Measurements from ENCODE around the gene ANAPC7. TPM values are rescaled to one million over a fixed set of nuclear protein-coding genes. Genes with fewer than 3 reads are reported as not detected.

ANAPC7 gene
- total and polyA plus RNA-seq, 9 of the 15 experiments (the other 6 are each of a cell fraction or from before 2014, with no cell fraction given), result 46.7 to 158 (median 109) TPM

GRCh38 chr12:110449799-110450497 lies 46.4 kb upstream of the ANAPC7 start, which contains the start of gene ARPC3 (continued):
- TF ChIP-seq PHTF2 (CRISPR knock-in tag; IDR thresholded peaks at IDR 0.05) (no peak), TAF9B (IDR thresholded peaks at IDR 0.05; ENCODE audit: partially characterized antibody) (peak; percentile 79), TBL1XR1 (IDR thresholded peaks at IDR 0.05; ENCODE audit: low read length in 2 of 2) (peak in 1 of 2 experiments; percentile 61; a peak in 1 of 4 replicates), DNMT1 (IDR thresholded peaks at IDR 0.05) (0 out of 2 replicates have a peak, but pooled peaks have one; percentile 71), NR1H2 (CRISPR knock-in tag; IDR thresholded peaks at IDR 0.05) (0 out of 2 replicates have a peak, but pooled peaks have one; percentile 41), ELF1 (tag; IDR thresholded peaks at IDR 0.05) (peak; percentile 99), SIN3A (IDR thresholded peaks at IDR 0.05; ENCODE audit: borderline replicate concordance in 2 of 2, control insufficient read depth in 1 of 2, low read depth in 2 of 2, low read length in 2 of 2) (peak; percentile 80 to 85; a peak in 2 of 4 replicates), HNRNPK (IDR thresholded peaks at IDR 0.05; ENCODE audit: low read depth, low read length, poor library complexity, severe bottlenecking) (no peak), BHLHE40 (IDR thresholded peaks at IDR 0.05; ENCODE audit: low read length) (no peak), ZNF431 (CRISPR knock-in tag; IDR thresholded peaks at IDR 0.05) (0 out of 2 replicates have a peak, but pooled peaks have one; percentile 23)
- TF ChIP-seq, protein P1, sequence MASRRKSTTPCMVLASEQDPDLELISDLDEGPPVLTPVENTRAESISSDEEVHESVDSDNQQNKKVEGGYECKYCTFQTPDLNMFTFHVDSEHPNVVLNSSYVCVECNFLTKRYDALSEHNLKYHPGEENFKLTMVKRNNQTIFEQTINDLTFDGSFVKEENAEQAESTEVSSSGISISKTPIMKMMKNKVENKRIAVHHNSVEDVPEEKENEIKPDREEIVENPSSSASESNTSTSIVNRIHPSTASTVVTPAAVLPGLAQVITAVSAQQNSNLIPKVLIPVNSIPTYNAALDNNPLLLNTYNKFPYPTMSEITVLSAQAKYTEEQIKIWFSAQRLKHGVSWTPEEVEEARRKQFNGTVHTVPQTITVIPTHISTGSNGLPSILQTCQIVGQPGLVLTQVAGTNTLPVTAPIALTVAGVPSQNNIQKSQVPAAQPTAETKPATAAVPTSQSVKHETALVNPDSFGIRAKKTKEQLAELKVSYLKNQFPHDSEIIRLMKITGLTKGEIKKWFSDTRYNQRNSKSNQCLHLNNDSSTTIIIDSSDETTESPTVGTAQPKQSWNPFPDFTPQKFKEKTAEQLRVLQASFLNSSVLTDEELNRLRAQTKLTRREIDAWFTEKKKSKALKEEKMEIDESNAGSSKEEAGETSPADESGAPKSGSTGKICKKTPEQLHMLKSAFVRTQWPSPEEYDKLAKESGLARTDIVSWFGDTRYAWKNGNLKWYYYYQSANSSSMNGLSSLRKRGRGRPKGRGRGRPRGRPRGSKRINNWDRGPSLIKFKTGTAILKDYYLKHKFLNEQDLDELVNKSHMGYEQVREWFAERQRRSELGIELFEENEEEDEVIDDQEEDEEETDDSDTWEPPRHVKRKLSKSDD (conservative IDR thresholded peaks at IDR 0.05; ENCODE audit: low read length), result 0 out of 2 replicates have a peak, but pooled peaks have one; percentile 53
- TF ChIP-seq, protein P2, sequence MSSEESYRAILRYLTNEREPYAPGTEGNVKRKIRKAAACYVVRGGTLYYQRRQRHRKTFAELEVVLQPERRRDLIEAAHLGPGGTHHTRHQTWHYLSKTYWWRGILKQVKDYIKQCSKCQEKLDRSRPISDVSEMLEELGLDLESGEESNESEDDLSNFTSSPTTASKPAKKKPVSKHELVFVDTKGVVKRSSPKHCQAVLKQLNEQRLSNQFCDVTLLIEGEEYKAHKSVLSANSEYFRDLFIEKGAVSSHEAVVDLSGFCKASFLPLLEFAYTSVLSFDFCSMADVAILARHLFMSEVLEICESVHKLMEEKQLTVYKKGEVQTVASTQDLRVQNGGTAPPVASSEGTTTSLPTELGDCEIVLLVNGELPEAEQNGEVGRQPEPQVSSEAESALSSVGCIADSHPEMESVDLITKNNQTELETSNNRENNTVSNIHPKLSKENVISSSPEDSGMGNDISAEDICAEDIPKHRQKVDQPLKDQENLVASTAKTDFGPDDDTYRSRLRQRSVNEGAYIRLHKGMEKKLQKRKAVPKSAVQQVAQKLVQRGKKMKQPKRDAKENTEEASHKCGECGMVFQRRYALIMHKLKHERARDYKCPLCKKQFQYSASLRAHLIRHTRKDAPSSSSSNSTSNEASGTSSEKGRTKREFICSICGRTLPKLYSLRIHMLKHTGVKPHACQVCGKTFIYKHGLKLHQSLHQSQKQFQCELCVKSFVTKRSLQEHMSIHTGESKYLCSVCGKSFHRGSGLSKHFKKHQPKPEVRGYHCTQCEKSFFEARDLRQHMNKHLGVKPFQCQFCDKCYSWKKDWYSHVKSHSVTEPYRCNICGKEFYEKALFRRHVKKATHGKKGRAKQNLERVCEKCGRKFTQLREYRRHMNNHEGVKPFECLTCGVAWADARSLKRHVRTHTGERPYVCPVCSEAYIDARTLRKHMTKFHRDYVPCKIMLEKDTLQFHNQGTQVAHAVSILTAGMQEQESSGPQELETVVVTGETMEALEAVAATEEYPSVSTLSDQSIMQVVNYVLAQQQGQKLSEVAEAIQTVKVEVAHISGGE (CRISPR knock-in tag; IDR thresholded peaks at IDR 0.05), result peak in 2 of 3 experiments; percentile 62 to 91; a peak in 3 of 6 replicates
- TF ChIP-seq, protein P3, sequence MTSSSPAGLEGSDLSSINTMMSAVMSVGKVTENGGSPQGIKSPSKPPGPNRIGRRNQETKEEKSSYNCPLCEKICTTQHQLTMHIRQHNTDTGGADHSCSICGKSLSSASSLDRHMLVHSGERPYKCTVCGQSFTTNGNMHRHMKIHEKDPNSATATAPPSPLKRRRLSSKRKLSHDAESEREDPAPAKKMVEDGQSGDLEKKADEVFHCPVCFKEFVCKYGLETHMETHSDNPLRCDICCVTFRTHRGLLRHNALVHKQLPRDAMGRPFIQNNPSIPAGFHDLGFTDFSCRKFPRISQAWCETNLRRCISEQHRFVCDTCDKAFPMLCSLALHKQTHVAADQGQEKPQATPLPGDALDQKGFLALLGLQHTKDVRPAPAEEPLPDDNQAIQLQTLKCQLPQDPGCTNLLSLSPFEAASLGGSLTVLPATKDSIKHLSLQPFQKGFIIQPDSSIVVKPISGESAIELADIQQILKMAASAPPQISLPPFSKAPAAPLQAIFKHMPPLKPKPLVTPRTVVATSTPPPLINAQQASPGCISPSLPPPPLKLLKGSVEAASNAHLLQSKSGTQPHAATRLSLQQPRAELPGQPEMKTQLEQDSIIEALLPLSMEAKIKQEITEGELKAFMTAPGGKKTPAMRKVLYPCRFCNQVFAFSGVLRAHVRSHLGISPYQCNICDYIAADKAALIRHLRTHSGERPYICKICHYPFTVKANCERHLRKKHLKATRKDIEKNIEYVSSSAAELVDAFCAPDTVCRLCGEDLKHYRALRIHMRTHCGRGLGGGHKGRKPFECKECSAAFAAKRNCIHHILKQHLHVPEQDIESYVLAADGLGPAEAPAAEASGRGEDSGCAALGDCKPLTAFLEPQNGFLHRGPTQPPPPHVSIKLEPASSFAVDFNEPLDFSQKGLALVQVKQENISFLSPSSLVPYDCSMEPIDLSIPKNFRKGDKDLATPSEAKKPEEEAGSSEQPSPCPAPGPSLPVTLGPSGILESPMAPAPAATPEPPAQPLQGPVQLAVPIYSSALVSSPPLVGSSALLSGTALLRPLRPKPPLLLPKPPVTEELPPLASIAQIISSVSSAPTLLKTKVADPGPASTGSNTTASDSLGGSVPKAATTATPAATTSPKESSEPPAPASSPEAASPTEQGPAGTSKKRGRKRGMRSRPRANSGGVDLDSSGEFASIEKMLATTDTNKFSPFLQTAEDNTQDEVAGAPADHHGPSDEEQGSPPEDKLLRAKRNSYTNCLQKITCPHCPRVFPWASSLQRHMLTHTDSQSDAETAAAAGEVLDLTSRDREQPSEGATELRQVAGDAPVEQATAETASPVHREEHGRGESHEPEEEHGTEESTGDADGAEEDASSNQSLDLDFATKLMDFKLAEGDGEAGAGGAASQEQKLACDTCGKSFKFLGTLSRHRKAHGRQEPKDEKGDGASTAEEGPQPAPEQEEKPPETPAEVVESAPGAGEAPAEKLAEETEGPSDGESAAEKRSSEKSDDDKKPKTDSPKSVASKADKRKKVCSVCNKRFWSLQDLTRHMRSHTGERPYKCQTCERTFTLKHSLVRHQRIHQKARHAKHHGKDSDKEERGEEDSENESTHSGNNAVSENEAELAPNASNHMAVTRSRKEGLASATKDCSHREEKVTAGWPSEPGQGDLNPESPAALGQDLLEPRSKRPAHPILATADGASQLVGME (CRISPR knock-in tag; IDR thresholded peaks at IDR 0.05), result no peak
